Measurements from ENCODE around the gene DCPS.

Gene DCPS

DNA sequence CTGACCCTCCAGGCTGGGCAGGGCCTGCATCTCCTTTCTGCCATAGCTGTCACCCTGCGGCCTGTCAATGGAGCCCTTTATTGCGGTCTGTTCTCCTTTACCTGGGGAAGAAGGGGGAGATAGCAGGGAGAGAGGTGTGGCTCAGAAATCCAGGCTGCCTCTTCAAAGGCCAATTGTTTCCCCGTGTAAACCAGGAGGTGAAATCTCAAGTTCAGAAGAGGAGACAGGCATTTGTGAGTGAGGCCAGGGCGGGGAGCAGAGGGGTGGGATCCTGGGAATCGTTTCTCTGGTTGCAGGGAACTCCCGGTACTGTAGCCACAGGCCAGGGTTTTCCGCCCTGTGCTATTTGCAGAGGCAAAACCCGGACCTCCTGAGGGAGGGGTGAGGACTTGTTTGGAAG, 9.1 kb downstream of the DCPS start:
- peaks cover 10% of the 10 kb centered on the region for H3K36me3 ChIP-seq (ENCODE audit: insufficient read depth, low read length)
- no peak overlapping the region for H3K4me3 ChIP-seq (ENCODE audit: low read length)
- no peaks in the 10 kb centered on the region for H3K27me3 ChIP-seq (ENCODE audit: control insufficient read depth, insufficient read depth, low read length)
- H3K4me2 ChIP-seq (ENCODE audit: low read length), result no peak overlapping the region
- no peak overlapping the region for H3K9ac ChIP-seq (ENCODE audit: low read depth, low read length)
- H3K9me3 ChIP-seq (replicated peaks; ENCODE audit: low read length), result no peaks in the 10 kb centered on the region
- peaks cover 21% of the 10 kb centered on the region for H3K4me1 ChIP-seq (ENCODE audit: control insufficient read depth, insufficient read depth, low read length)

DNA sequence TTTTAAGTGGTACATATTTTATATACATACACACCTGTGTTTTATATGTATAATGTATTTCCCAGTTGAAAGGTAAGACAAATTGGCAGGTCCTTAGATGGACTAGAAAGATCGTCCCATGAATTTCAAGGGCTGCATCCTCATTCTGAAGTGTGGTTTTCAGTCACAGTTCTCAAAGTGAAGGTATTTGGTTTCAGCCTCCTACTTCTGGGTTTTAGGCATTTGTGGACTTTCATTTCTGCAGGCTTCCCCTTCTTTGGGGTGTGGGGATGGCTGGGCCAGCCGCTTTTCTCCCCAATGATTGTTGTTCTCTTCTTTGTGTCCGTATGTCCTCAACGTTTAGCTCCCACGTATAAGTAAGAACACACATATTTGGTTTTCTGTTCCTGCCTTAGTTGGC, 10.0 kb downstream of the DCPS start:
- Histone ChIP-seq H3K27me3 (ENCODE audit: control insufficient read depth, insufficient read depth, low read length) (no peaks in the 10 kb centered on the region), H3K4me3 (ENCODE audit: low read length) (no peak overlapping the region), H3K9me3 (replicated peaks; ENCODE audit: low read length) (no peaks in the 10 kb centered on the region), H3K4me1 (ENCODE audit: control insufficient read depth, insufficient read depth, low read length) (peaks cover 22% of the 10 kb centered on the region), H3K36me3 (ENCODE audit: insufficient read depth, low read length) (peaks cover 10% of the 10 kb centered on the region), H3K4me2 (ENCODE audit: low read length) (no peak overlapping the region), H3K9ac (ENCODE audit: low read depth, low read length) (no peak overlapping the region)

DNA sequence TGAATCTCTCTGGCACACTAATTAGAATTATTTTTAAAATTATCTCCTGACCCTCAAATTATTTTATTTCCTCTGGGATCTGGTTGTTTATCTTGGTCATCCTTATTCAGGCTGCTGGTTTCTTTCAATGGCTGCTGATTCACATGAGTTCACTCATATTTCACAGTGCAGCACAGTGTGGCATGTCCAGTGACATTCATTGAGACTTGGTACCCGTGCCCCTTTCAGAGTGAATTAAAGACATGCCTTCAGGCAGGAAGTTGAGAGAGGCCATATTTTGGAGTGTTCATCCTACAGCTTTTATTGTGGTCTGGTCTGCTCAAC, 13.5 kb downstream of the DCPS start:
- Histone ChIP-seq H3K9ac (ENCODE audit: low read depth, low read length) (peak overlapping the region; percentile 46), H3K4me1 (ENCODE audit: control insufficient read depth, insufficient read depth, low read length) (peaks cover 27% of the 10 kb centered on the region), H3K36me3 (ENCODE audit: insufficient read depth, low read length) (peaks cover 4% of the 10 kb centered on the region), H3K4me2 (ENCODE audit: low read length) (peak overlapping the region; percentile 74), H3K4me3 (ENCODE audit: low read length) (peak overlapping the region; percentile 37), H3K27me3 (ENCODE audit: control insufficient read depth, insufficient read depth, low read length) (no peaks in the 10 kb centered on the region), H3K9me3 (replicated peaks; ENCODE audit: low read length) (no peaks in the 10 kb centered on the region)

DNA sequence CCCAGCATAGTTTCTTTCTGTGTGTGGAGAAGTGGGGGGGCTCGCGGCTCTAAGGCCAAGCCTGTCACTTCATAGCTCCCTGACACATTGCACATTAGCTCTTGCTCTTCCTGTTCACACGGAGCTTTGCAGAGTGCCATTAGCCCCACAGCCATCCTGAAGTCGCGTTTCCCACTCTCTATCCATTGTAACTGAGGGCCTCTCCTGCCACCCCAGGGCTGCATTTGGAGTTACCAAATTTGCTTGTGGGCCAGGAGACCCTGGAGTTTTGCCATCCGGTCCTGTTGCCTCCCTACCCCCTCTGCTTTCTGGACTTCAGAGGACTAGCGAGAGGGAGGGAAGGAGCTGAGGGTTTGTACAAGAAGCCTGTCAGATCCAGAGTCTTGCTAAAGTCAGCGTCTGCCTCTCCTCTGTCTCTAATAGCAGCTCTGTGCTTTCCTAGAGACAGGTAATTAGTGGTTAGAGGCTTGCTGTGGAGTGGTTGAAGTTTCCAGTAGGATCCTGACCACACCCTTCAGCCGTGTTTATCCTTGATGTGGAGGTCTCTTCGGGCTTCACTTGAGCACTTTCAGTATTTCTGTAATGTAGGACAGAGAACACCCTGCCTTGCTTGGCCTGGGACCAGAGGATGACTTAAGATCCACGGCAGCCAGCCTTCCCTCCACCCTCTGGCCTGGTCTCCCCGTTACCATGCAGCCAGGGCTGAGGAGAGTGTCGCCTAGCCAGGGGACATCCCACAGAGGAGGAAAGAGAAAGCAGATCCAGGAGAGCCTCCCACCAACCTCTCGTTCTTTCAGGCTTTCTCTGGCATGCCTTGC, 14.1 kb downstream of the DCPS start:
- H3K4me3 ChIP-seq (ENCODE audit: low read length), result peak overlapping the region; percentile 37
- H3K9me3 ChIP-seq (replicated peaks; ENCODE audit: low read length), result no peaks in the 10 kb centered on the region
- H3K4me2 ChIP-seq (ENCODE audit: low read length), result peak overlapping the region; percentile 74
- H3K4me1 ChIP-seq (ENCODE audit: control insufficient read depth, insufficient read depth, low read length), result peaks cover 27% of the 10 kb centered on the region
- peaks cover 4% of the 10 kb centered on the region for H3K36me3 ChIP-seq (ENCODE audit: insufficient read depth, low read length)
- peak overlapping the region; percentile 46 for H3K9ac ChIP-seq (ENCODE audit: low read depth, low read length)
- no peaks in the 10 kb centered on the region for H3K27me3 ChIP-seq (ENCODE audit: control insufficient read depth, insufficient read depth, low read length)

DNA sequence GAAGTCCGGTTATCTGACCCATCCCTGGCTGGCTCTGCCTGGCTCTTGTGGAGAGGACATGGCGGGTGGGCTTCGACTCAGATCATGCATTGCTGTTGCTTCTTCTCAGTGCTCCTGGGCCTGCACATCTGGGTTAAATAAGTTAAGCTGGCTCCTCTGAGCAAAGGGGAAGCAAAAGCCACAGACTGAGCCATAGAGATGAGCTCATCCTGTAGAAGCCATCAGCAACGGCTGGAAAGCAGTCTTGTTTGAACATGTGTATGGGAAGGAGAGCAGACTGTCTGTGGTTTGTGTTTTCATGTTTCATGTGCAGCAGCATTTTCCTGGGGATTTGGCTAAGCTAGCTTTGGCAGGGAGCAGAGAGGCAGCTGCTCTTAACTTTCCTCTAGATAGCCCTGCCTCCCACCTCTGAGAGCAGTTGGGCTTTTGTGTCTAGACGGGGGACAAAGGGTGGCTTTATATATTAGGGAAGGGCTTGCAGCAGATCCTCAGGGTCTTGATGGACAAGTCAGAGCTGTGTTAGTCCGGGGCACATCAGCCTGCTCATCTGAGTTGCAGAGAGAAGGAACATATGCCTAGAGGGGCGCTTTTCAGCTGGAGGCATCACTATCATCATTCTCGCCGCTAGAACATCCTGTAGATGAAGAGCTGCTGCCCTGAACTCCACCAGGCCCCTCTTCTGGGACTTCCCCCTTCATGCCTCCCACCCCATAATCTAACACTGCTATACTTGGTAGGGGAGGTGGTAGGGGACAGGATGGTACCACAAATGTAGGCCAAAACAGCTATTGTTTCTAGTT, 14.9 kb downstream of the DCPS start:
- peaks cover 27% of the 10 kb centered on the region for H3K4me1 ChIP-seq (ENCODE audit: control insufficient read depth, insufficient read depth, low read length)
- H3K36me3 ChIP-seq (ENCODE audit: insufficient read depth, low read length), result peaks cover 4% of the 10 kb centered on the region
- peak overlapping the region; percentile 46 for H3K9ac ChIP-seq (ENCODE audit: low read depth, low read length)
- peak overlapping the region; percentile 74 for H3K4me2 ChIP-seq (ENCODE audit: low read length)
- no peaks in the 10 kb centered on the region for H3K9me3 ChIP-seq (replicated peaks; ENCODE audit: low read length)
- H3K27me3 ChIP-seq (ENCODE audit: control insufficient read depth, insufficient read depth, low read length), result no peaks in the 10 kb centered on the region
- H3K4me3 ChIP-seq (ENCODE audit: low read length), result peak overlapping the region; percentile 37

DNA sequence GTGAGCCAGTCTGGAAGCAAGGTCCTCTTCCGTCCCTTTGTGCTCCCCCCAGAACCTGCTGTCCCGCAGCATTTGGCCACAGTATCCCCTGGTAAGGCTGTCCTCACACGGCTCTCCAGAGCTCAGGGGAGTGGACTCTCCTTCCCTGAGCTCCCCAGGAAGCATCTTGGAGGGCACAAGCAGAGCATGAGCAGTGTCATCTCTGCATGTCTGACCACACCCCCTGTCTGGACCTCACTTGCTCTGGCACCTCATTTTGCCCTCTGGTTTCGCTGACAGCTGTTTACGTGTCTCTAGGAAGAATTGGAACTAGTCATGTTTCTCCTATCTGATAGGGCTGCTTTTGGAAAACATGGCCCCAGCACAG, 15.5 kb downstream of the DCPS start:
- H3K4me1 ChIP-seq (ENCODE audit: control insufficient read depth, insufficient read depth, low read length), result peaks cover 27% of the 10 kb centered on the region
- H3K9me3 ChIP-seq (replicated peaks; ENCODE audit: low read length), result no peaks in the 10 kb centered on the region
- H3K36me3 ChIP-seq (ENCODE audit: insufficient read depth, low read length), result no peaks in the 10 kb centered on the region
- H3K27me3 ChIP-seq (ENCODE audit: control insufficient read depth, insufficient read depth, low read length), result no peaks in the 10 kb centered on the region
- H3K4me3 ChIP-seq (ENCODE audit: low read length), result no peak overlapping the region
- peak overlapping the region; percentile 18 for H3K9ac ChIP-seq (ENCODE audit: low read depth, low read length)
- H3K4me2 ChIP-seq (ENCODE audit: low read length), result peak overlapping the region; percentile 74

DNA sequence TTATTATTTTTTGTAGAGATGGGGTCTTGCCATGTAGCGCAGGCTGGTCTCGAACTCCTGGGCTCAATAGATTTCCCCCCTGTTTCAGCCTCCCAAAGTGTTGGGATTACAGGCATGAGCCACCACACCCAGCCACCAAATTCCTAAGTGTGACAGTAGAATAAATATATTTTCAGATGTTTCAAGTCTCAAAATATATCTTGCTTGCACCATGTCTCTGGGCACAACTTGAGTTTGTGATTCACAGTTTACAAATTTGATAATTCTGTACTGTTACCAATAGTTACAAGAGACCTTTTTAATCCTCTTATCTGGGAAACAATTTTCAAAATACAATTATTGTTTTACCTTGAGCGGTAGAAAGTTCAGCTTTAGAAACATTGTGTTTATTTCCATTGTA, 19.1 kb downstream of the DCPS start:
- peaks cover 17% of the 10 kb centered on the region for H3K4me1 ChIP-seq (ENCODE audit: control insufficient read depth, insufficient read depth, low read length)

DNA sequence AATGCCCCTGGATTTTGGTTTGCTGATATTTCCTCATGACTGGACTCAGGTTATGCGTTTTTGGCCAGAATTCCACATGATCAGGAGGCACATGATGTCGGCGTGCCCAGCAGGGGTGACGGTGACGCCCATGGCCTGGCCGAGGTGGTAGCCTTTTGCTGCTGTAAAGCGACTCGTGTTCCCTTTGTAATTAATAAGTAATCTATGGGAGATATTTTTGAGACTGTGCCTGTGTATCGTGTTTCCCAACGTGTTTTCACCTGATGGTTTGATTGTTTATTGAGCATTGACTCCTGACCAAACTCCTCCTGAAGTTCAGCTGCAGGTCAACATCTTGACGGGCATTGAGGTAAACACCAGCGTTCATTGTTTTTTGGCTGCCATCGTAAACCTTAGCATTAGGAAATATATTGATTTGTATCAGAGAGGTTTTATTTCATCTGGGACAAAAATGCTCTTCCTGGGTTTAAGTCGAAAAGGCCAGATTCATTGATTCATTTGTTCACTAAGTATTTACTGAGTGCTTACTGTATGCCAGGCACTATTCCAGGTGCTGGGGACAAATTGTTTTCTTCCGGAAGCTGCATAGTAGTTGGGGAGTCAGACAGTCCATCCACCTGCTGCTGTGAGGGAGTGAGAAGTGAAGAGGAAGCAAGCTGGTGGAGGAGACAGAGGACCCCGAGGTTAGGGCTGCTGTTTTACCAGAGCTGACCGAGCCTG, 23.6 kb downstream of the DCPS start:
- Histone ChIP-seq H3K4me3 (ENCODE audit: low read length) (no peak overlapping the region), H3K36me3 (ENCODE audit: insufficient read depth, low read length) (no peaks in the 10 kb centered on the region), H3K9ac (ENCODE audit: low read depth, low read length) (no peak overlapping the region), H3K4me1 (ENCODE audit: control insufficient read depth, insufficient read depth, low read length) (peaks cover 8% of the 10 kb centered on the region), H3K27me3 (ENCODE audit: control insufficient read depth, insufficient read depth, low read length) (no peaks in the 10 kb centered on the region), H3K9me3 (replicated peaks; ENCODE audit: low read length) (no peaks in the 10 kb centered on the region), H3K4me2 (ENCODE audit: low read length) (no peak overlapping the region)

More for the DNA sequence above, 19.1 kb downstream of the DCPS start:
- H3K4me3 ChIP-seq (ENCODE audit: low read length), result no peak overlapping the region
- no peaks in the 10 kb centered on the region for H3K27me3 ChIP-seq (ENCODE audit: control insufficient read depth, insufficient read depth, low read length)
- no peak overlapping the region for H3K9ac ChIP-seq (ENCODE audit: low read depth, low read length)
- no peak overlapping the region for H3K4me2 ChIP-seq (ENCODE audit: low read length)
- H3K9me3 ChIP-seq (replicated peaks; ENCODE audit: low read length), result no peaks in the 10 kb centered on the region
- H3K36me3 ChIP-seq (ENCODE audit: insufficient read depth, low read length), result no peaks in the 10 kb centered on the region

DNA sequence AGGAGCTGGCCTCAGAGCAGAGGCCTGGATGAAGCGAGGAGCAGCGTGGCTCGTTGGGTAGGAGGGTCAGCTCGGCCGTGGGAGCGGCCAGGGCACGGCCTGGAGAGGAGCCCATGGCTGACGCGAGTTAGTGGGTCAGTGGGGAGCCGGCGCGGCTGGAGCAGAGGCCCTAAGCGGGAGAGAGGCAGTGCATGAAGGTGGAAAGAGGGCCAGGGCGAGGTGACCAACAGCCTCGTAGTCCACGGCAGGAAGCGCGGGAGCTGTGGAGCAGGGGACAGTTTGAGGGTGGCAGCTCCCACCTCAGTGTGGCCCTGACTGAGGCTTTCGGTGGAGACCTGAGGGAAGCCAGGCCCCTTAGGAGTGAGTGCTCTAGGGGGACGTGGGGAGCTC, 24.1 kb downstream of the DCPS start:
- H3K36me3 ChIP-seq (ENCODE audit: insufficient read depth, low read length), result no peaks in the 10 kb centered on the region

DNA sequence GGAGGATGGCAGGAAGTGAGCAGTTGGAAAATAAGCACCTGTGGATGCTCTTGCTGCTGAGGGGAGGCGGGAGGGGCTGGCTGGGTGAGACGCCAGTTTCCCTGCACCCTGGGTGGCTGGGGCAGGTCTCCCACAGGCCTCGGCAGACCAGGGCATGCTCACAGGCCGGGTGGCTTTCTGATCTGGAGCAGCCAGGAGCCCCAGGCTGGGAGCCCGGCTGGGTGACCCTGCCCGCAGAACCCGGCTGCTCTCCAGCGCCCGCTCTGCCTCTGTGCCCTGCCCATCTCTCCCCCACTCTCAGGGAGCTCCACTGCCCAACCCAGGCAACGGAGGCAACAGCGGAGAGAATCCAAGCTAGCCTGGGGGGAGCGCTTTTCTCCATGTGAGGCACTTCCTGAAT, 24.6 kb downstream of the DCPS start:
- no peaks in the 10 kb centered on the region for H3K27me3 ChIP-seq (ENCODE audit: control insufficient read depth, insufficient read depth, low read length)
- H3K4me2 ChIP-seq (ENCODE audit: low read length), result no peak overlapping the region
- peaks cover 12% of the 10 kb centered on the region for H3K4me1 ChIP-seq (ENCODE audit: control insufficient read depth, insufficient read depth, low read length)
- no peak overlapping the region for H3K4me3 ChIP-seq (ENCODE audit: low read length)
- H3K9ac ChIP-seq (ENCODE audit: low read depth, low read length), result no peak overlapping the region
- no peaks in the 10 kb centered on the region for H3K36me3 ChIP-seq (ENCODE audit: insufficient read depth, low read length)
- H3K9me3 ChIP-seq (replicated peaks; ENCODE audit: low read length), result no peaks in the 10 kb centered on the region

More for the DNA sequence above, 24.1 kb downstream of the DCPS start:
- H3K9me3 ChIP-seq (replicated peaks; ENCODE audit: low read length), result no peaks in the 10 kb centered on the region
- no peak overlapping the region for H3K4me2 ChIP-seq (ENCODE audit: low read length)
- no peaks in the 10 kb centered on the region for H3K27me3 ChIP-seq (ENCODE audit: control insufficient read depth, insufficient read depth, low read length)
- H3K4me3 ChIP-seq (ENCODE audit: low read length), result no peak overlapping the region
- no peak overlapping the region for H3K9ac ChIP-seq (ENCODE audit: low read depth, low read length)
- H3K4me1 ChIP-seq (ENCODE audit: control insufficient read depth, insufficient read depth, low read length), result peaks cover 12% of the 10 kb centered on the region

DNA sequence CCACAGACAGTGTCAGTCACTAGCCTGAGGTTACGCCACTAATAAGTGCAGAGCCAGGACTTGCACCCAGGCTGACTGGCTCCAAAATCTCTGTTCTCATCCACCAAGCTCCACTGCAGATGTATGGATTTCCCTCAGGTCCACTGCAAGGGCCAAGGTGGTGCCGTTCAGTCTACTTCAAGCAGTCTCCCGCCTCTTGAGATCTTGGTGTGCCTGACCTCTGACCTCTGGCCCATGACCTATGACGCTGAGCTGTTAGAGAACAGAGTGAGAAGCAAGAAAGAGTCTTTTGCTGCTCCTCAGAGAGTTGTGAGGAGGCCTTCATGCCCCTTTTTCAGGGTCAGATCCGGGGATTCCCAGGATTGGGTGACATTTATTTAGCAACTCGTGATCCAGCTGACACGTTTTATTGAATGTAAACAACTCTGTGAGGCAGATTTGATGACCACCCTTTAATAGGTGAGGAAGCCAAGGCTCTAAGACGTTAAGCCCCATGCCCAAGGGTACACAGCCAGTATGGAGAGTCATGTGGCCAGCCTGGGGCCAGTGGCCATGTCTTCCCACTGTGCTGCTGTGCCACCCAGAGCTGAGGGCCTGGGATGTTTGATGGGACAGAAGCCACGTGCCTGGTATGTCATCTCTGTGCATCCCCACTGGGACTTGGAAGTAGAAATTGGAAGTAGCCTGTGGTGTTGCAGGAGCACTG, 25.2 kb downstream of the DCPS start:
- H3K4me3 ChIP-seq (ENCODE audit: low read length), result no peak overlapping the region
- no peaks in the 10 kb centered on the region for H3K27me3 ChIP-seq (ENCODE audit: control insufficient read depth, insufficient read depth, low read length)
- peaks cover 12% of the 10 kb centered on the region for H3K4me1 ChIP-seq (ENCODE audit: control insufficient read depth, insufficient read depth, low read length)
- H3K36me3 ChIP-seq (ENCODE audit: insufficient read depth, low read length), result no peaks in the 10 kb centered on the region
- no peak overlapping the region for H3K4me2 ChIP-seq (ENCODE audit: low read length)
- no peak overlapping the region for H3K9ac ChIP-seq (ENCODE audit: low read depth, low read length)
- H3K9me3 ChIP-seq (replicated peaks; ENCODE audit: low read length), result no peaks in the 10 kb centered on the region
